Measurements from ENCODE around the gene TCF7L1.

The TCF7L1 gene

DNA sequence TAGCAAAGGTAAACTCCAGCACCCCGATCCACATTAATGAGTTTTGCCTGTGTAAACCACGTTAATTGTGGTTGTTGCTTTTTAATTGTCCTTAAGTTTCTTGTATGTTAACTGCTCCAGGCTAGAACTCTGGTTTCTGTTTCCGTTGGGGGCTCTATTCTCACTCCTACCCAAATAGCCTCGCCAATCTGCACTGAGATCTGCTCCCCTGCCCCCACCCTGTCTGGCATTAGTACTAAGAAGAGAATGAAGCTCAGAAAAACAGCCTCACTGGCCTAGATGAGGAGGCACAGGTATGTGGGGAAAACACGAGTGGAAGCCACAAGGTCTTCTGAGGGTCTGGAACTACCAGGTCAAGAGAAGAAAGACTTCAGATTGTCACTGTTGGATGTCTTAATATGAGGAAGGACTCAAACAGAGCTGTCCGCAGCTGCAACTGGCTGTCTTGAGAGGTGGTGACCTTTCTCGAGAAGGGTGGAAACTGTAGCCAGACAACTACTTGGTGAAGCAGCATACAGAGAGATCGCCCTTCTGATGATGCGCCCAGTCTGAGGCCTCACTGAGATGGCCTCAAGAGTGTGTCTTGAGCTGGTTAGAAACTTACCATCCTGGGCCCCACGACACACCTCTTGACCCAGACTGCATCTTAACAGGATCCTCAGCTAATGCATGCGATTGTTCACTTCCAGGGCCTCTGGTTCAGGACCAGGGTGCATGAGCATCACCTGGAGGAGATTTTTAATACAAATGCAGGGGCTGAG is 121.5 kb downstream of the TCF7L1 start:
- no peak for DNase-seq (ENCODE audit: low read depth)
- H3K4me3 ChIP-seq (ENCODE audit: low read depth, low read length): no peak overlapping the region
- TF ChIP-seq CTCF (IDR thresholded peaks at IDR 0.05; ENCODE audit: low read depth, low read length, missing control alignments): no peak

DNA sequence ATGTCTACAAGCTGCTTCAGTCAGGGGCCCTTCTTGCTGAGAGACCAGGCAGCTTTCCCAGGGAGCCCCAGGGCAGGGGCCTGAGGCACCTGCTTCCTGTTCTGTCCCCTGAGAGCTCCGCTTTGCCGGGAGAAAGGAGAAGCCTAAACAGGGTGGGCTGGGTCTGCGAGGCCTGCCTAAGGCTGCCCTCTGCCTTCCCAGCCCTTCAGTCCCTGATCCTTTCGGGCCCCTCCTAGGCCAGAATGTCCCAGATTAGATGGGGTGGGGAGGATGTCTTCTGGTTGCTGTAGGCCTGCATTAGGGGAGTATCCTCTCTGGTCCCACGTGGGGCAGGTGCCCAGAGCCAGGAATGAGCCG is 122.2 kb downstream of the TCF7L1 start:
- no peak overlapping the region for H3K4me3 ChIP-seq (ENCODE audit: low read depth, low read length)
- no peak for TF ChIP-seq CTCF (IDR thresholded peaks at IDR 0.05; ENCODE audit: low read depth, low read length, missing control alignments)
- DNase-seq (ENCODE audit: low read depth): no peak

DNA sequence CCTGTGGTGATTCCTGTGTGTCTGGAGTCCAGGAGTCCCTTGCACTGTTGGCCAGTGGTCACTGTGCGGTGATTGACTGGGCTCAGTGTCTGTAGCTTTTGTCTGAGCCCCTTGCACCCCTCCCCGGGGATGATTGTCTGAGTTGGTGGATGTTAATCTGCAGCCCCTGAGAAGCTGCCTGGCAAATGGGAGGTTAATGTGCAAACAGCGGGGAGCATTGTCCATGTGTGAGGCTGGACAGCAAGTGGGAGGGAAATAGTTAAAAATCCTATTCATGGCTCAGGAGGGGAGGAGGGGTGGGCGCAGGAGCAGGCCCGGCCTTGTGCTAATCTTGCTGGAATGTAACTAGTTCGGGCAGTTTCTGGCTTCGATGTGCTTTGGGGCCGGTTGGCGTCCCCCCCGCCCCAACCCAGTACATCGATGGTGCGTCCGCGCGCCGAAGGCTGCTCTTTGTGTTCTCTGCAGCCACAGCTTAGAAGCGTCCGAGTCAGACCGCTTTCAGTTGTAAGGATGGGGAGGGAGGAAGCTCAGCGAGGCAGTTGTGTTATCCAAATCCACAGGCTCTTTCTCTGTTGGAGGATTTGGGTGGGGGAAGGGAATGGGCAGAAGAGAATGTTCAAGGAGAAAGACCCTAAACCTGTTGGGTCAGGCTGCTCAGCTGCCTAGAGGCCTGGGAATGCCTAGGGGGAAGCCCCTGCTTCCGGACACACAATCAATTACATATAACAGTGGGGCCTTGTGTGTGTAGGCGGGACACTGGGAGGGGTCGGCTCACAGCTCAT is 122.8 kb downstream of the TCF7L1 start:
- no peak for TF ChIP-seq CTCF (IDR thresholded peaks at IDR 0.05; ENCODE audit: low read depth, low read length, missing control alignments)
- no peak overlapping the region for H3K4me3 ChIP-seq (ENCODE audit: low read depth, low read length)
- DNase-seq (ENCODE audit: low read depth): no peak

DNA sequence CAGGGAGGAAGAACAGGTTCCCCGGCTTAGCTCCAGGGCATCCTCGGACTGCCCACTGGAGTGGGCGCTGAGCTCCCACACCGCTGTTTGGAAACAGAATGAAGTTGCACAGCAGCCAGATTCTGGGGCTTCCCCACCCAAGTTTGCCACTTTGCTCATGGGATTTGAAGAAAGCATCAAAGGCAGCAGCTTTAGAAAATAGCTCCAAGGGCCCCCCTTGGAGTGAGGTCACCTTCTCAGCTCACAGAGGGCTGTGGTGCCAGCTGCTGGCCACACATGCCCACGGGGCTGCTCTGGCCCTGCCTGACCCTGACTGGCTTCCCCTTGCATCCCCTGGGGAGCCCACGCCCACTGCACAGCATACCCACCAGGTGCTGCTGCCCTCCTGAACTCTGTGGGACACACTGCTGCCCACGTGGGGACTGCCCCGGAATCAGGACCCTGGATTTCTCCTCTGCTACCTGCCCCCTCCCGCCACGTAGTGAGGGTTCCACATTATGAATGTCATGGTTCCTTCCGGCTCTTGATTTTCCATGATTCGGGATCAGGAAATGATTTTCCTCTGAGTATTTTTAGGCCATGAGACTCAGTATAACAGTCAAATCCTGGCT is 124.3 kb downstream of the TCF7L1 start:
- DNase-seq (ENCODE audit: low read depth): no peak
- H3K4me3 ChIP-seq (ENCODE audit: low read depth, low read length): no peak overlapping the region
- TF ChIP-seq CTCF (IDR thresholded peaks at IDR 0.05; ENCODE audit: low read depth, low read length, missing control alignments): no peak

- no peak for DNase-seq (ENCODE audit: low read depth)
- no peak for TF ChIP-seq CTCF (IDR thresholded peaks at IDR 0.05; ENCODE audit: low read depth, low read length, missing control alignments)
- H3K4me3 ChIP-seq (ENCODE audit: low read depth, low read length): no peak overlapping the region
Observed at GRCh38 chr2:85257970-85258605, 124.9 kb downstream of the TCF7L1 start.

DNA sequence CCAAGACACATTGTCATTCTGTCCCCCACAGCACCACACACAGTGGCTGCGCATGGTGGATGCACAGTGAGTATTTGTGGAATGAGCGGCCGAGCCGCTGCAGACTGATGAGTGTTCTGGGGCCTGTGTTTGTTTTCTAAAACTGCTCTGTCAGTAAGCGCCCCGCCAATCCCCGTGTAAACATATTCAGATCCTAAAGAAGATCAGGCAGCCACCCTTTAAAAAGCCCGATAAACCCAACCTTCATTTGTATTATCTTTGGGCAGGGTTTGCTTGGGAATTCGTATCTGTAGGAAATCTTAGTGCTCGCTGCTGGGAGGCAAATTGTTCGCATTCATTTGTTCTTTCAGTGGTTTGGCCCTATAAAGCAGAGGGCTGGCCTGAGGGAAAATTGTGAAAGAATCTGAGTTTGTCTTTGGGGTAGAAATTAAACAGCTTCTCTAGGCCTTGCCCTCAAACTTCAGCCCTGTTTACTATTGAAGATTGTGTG is 126.0 kb downstream of the TCF7L1 start:
- H3K4me3 ChIP-seq (ENCODE audit: low read depth, low read length): no peak overlapping the region
- DNase-seq (ENCODE audit: low read depth): no peak
- no peak for TF ChIP-seq CTCF (IDR thresholded peaks at IDR 0.05; ENCODE audit: low read depth, low read length, missing control alignments)
